Measurements from ENCODE around the gene TICAM1. TPM values are rescaled to one million over a fixed set of nuclear protein-coding genes. Genes with fewer than 3 reads are reported as not detected.

The TICAM1 gene
- polyA plus RNA-seq, 1 experiment: 1.0 TPM

- TF ChIP-seq CTCF (IDR thresholded peaks at IDR 0.05; ENCODE audit: low read depth, low read length): no peak
- CTCF ChIA-PET: no interaction called here
- peaks cover 3% of the 10 kb centered on the region; the same call in 1 of the 2 replicates for H3K9me3 ChIP-seq (ENCODE audit: control insufficient read depth, insufficient read depth, low read length)
- no peak overlapping the region for H3K27ac ChIP-seq (ENCODE audit: low read depth, low read length)
- DNase-seq (ENCODE audit: low read depth, low spot score): no peak
- POLR2A ChIA-PET: no interaction called here
- H3K4me3 ChIP-seq (ENCODE audit: low read depth, low read length): no peak overlapping the region
- peaks cover 12% of the 10 kb centered on the region for H3K27me3 ChIP-seq (ENCODE audit: control insufficient read depth, insufficient read depth, low read length)
Measured at GRCh38 chr19:4776436-4777211, 54.9 kb downstream of the TICAM1 start.

GRCh38 chr19:4775627-4776152 is 55.8 kb downstream of the TICAM1 start:
- H3K4me3 ChIP-seq (ENCODE audit: low read depth, low read length): no peak overlapping the region
- peaks cover under 1% of the 10 kb centered on the region; the same call in 1 of the 2 replicates for H3K9me3 ChIP-seq (ENCODE audit: control insufficient read depth, insufficient read depth, low read length)
- TF ChIP-seq CTCF (IDR thresholded peaks at IDR 0.05; ENCODE audit: low read depth, low read length): no peak
- peaks cover 8% of the 10 kb centered on the region for H3K27me3 ChIP-seq (ENCODE audit: control insufficient read depth, insufficient read depth, low read length)
- H3K27ac ChIP-seq (ENCODE audit: low read depth, low read length): no peak overlapping the region
- ChIA-PET CTCF (no interaction called here), POLR2A (no interaction called here)
- DNase-seq (ENCODE audit: low read depth, low spot score): no peak

GRCh38 chr19:4774136-4774535 is 57.4 kb downstream of the TICAM1 start:
- DNase-seq (ENCODE audit: low read depth, low spot score): no peak
- no peak overlapping the region for H3K4me3 ChIP-seq (ENCODE audit: low read depth, low read length)
- ChIA-PET CTCF (no interaction called here), POLR2A (no interaction called here)
- no peak overlapping the region for H3K27ac ChIP-seq (ENCODE audit: low read depth, low read length)
- no peak for TF ChIP-seq CTCF (IDR thresholded peaks at IDR 0.05; ENCODE audit: low read depth, low read length)
- peaks cover 5% of the 10 kb centered on the region for H3K27me3 ChIP-seq (ENCODE audit: control insufficient read depth, insufficient read depth, low read length)
- H3K9me3 ChIP-seq (ENCODE audit: control insufficient read depth, insufficient read depth, low read length): peaks cover 4% of the 10 kb centered on the region; the same call in 1 of the 2 replicates

- Histone ChIP-seq H3K9me3 (ENCODE audit: control insufficient read depth, insufficient read depth, low read length) (peaks cover 7% of the 10 kb centered on the region; the same call in 1 of the 2 replicates), H3K4me3 (ENCODE audit: low read depth, low read length) (no peak overlapping the region), H3K27ac (ENCODE audit: low read depth, low read length) (no peak overlapping the region), H3K27me3 (ENCODE audit: control insufficient read depth, insufficient read depth, low read length) (peaks cover 5% of the 10 kb centered on the region)
- no peak for TF ChIP-seq CTCF (IDR thresholded peaks at IDR 0.05; ENCODE audit: low read depth, low read length)
- DNase-seq (ENCODE audit: low read depth, low spot score): no peak
- ChIA-PET CTCF (no interaction called here), POLR2A (no interaction called here)
Measured at GRCh38 chr19:4773047-4773640, 58.4 kb downstream of the TICAM1 start.

GRCh38 chr19:4772566-4772965 is 58.9 kb downstream of the TICAM1 start:
- H3K27ac ChIP-seq (ENCODE audit: low read depth, low read length): no peak overlapping the region
- H3K4me3 ChIP-seq (ENCODE audit: low read depth, low read length): no peak overlapping the region
- H3K27me3 ChIP-seq (ENCODE audit: control insufficient read depth, insufficient read depth, low read length): peaks cover 5% of the 10 kb centered on the region
- ChIA-PET POLR2A (no interaction called here), CTCF (no interaction called here)
- peaks cover 7% of the 10 kb centered on the region; the same call in 1 of the 2 replicates for H3K9me3 ChIP-seq (ENCODE audit: control insufficient read depth, insufficient read depth, low read length)
- TF ChIP-seq CTCF (IDR thresholded peaks at IDR 0.05; ENCODE audit: low read depth, low read length): no peak
- DNase-seq (ENCODE audit: low read depth, low spot score): no peak
